ENCODE measurements around the gene KRTDAP. TPM values are rescaled to one million over a fixed set of nuclear protein-coding genes. Genes with fewer than 3 reads are reported as not detected.

KRTDAP gene
- total RNA-seq, 1 experiment from 2014 or later, result not detected

- Histone ChIP-seq H2AFZ (ENCODE audit: low read length) (no peak overlapping the region), H3K9ac (ENCODE audit: low read length) (no peak overlapping the region), H3K4me2 (ENCODE audit: low read depth, low read length, poor library complexity, severe bottlenecking) (no peak overlapping the region), H3K36me3 (ENCODE audit: insufficient read depth, low read length) (no peaks in the 10 kb centered on the region), H3K79me2 (ENCODE audit: low read length) (no peaks in the 10 kb centered on the region), H3K9me2 (replicated peaks; ENCODE audit: insufficient read depth, low read length) (no peaks in the 10 kb centered on the region), H3K27ac (ENCODE audit: low read length) (no peak overlapping the region), H3K4me1 (ENCODE audit: low read length) (no peaks in the 10 kb centered on the region), H3K4me3 (ENCODE audit: low read length) (no peak overlapping the region), H3K9me3 (ENCODE audit: low read length) (no peaks in the 10 kb centered on the region), H4K20me1 (ENCODE audit: insufficient read depth, low read depth, low read length) (no peaks in the 10 kb centered on the region), H3K27me3 (ENCODE audit: low read length) (no peaks in the 10 kb centered on the region)
- no peak for DNase-seq
Observed at GRCh38 chr19:35529241-35530218, 39.3 kb upstream of the KRTDAP start.

DNA sequence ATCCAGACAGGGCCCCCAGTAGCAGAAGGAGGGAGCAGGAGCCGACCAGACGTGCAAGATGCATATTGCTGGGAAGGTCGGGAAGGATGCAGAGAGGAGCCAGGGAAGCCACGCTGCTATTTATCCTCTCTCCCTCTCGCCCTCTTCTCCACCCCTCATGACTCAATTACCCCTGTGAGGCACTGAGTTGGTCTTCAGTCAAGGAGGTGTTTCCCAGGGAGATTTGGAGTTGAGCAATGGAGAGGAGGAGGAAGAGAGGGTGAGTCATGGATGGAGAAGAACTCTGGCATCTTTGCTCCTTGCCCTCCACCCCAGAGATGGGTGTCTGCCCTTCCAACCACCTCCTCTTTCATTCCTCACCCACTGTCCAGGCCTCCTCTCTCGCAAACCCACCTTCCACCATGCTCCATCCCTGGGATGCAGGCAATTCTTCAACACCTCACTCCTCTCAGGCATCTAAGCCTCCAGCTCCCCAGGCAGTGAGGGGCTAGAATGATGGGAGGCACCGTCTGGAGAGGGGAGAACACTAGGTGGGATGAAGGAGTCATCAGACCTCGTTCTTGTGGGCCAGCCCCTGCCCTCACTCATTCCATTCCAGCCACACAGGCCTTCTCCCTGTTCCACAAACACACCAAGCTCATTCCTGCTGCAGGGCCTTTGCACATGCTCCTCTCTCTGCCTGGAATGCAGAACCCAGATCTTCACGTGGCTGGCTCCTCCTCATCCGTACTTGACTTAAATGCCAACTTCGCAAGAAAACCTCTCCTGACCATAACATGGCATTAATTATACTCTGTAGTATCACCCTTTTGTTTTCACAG lies 38.2 kb upstream of the KRTDAP start, which contains the start of gene SBSN:
TSS of gene SBSN (minus strand) at position 94 of the 821 bp plus-strand sequence. CDS start at position 64, 30 bp downstream.
- Histone ChIP-seq H3K36me3 (ENCODE audit: insufficient read depth, low read length) (no peaks in the 10 kb centered on the region), H3K9ac (ENCODE audit: low read length) (no peak within 1 kb of the TSS), H4K20me1 (ENCODE audit: insufficient read depth, low read depth, low read length) (no peaks in the 10 kb centered on the region), H3K9me2 (replicated peaks; ENCODE audit: insufficient read depth, low read length) (no peaks in the 10 kb centered on the region), H3K4me3 (ENCODE audit: low read length) (no peak within 1 kb of the TSS), H3K27me3 (ENCODE audit: low read length) (no peaks in the 10 kb centered on the region), H3K27ac (ENCODE audit: low read length) (no peak within 1 kb of the TSS), H3K9me3 (ENCODE audit: low read length) (no peaks in the 10 kb centered on the region), H3K79me2 (ENCODE audit: low read length) (no peaks in the 10 kb centered on the region), H2AFZ (ENCODE audit: low read length) (no peak within 1 kb of the TSS), H3K4me2 (ENCODE audit: low read depth, low read length, poor library complexity, severe bottlenecking) (no peak within 1 kb of the TSS), H3K4me1 (ENCODE audit: low read length) (no peaks in the 10 kb centered on the region)
- DNase-seq, result no peak

- H3K4me2 ChIP-seq (ENCODE audit: low read depth, low read length, poor library complexity, severe bottlenecking), result no peak overlapping the region
- no peaks in the 10 kb centered on the region for H3K27me3 ChIP-seq (ENCODE audit: low read length)
- H4K20me1 ChIP-seq (ENCODE audit: insufficient read depth, low read depth, low read length), result no peaks in the 10 kb centered on the region
- no peaks in the 10 kb centered on the region for H3K9me2 ChIP-seq (replicated peaks; ENCODE audit: insufficient read depth, low read length)
- no peak overlapping the region for H3K9ac ChIP-seq (ENCODE audit: low read length)
- H3K4me3 ChIP-seq (ENCODE audit: low read length), result no peak overlapping the region
- no peak overlapping the region for H3K27ac ChIP-seq (ENCODE audit: low read length)
- no peak for DNase-seq
- no peaks in the 10 kb centered on the region for H3K79me2 ChIP-seq (ENCODE audit: low read length)
- no peaks in the 10 kb centered on the region for H3K4me1 ChIP-seq (ENCODE audit: low read length)
- H3K9me3 ChIP-seq (ENCODE audit: low read length), result no peaks in the 10 kb centered on the region
- H3K36me3 ChIP-seq (ENCODE audit: insufficient read depth, low read length), result no peaks in the 10 kb centered on the region
- H2AFZ ChIP-seq (ENCODE audit: low read length), result no peak overlapping the region
Observed at GRCh38 chr19:35525873-35526272, 35.6 kb upstream of the KRTDAP start.

DNA sequence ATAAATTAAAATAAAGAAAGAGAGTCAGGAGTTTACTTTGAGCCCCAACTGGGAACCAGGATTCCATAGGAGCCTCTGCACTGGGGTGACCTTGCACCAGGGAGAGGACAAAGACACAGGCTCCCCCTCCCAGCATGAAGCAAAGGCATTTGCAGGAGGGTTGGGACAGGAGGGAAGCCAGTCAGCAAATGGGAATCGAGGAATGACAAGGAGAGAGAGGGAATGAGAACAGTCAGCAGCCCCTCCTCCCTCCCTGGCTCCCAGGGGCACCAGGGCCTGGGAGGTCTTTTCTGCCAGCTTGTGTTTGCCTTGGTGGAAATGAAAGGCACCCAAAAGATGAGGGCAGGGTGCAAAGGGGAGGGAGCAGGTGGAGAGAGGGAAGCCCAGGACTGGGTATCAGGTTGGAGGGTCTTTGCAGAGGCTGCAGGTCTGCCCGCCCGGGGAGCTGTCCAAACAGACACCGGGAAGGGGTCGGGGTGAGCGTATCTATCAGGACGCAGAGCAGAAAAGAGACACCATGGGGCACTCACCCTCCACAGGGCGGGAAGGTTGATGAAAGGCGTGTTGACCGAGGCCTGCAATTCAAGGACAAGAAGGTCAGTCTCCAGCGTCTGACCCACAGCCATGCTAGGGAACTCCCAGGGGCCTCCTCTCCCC lies 34.0 kb upstream of the KRTDAP start:
- no peak for DNase-seq
- Histone ChIP-seq H3K4me1 (ENCODE audit: low read length) (no peaks in the 10 kb centered on the region), H2AFZ (ENCODE audit: low read length) (no peak overlapping the region), H3K79me2 (ENCODE audit: low read length) (no peaks in the 10 kb centered on the region), H3K9ac (ENCODE audit: low read length) (no peak overlapping the region), H4K20me1 (ENCODE audit: insufficient read depth, low read depth, low read length) (no peaks in the 10 kb centered on the region), H3K27me3 (ENCODE audit: low read length) (no peaks in the 10 kb centered on the region), H3K4me3 (ENCODE audit: low read length) (no peak overlapping the region), H3K9me3 (ENCODE audit: low read length) (no peaks in the 10 kb centered on the region), H3K36me3 (ENCODE audit: insufficient read depth, low read length) (no peaks in the 10 kb centered on the region), H3K4me2 (ENCODE audit: low read depth, low read length, poor library complexity, severe bottlenecking) (no peak overlapping the region), H3K9me2 (replicated peaks; ENCODE audit: insufficient read depth, low read length) (no peaks in the 10 kb centered on the region), H3K27ac (ENCODE audit: low read length) (no peak overlapping the region)

DNA sequence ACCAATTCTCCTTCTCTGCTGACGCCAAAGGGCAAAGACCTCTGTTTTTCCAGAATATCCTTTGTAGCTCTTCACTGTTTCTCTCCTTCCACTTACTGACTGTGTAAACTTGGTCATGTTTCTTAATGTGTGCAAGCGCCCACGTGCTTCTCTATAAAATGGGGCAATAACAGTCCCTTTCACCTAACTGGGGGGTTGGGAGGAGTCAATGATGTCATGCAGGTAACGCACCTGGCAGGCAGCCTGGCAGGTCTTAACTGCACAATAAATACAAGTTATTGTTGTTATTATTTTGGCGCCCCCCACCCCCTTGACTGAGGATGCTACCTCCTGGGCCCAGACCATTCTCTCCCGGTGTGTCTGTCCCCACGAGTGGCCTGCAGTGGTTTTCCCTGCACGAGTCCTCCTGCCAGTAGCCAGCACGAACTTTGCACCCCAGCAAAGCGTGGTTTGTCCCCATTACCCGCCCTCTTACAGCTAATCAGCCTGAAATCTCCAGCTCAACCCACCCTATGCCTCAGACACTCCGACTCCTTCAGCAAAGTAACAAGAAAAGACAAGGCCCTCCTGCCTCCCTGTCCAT lies 32.6 kb upstream of the KRTDAP start:
- no peaks in the 10 kb centered on the region for H3K9me3 ChIP-seq (ENCODE audit: low read length)

GRCh38 chr19:35521124-35521743 lies 31.0 kb upstream of the KRTDAP start:
- no peaks in the 10 kb centered on the region for H3K9me3 ChIP-seq (ENCODE audit: low read length)
- H3K36me3 ChIP-seq (ENCODE audit: insufficient read depth, low read length), result no peaks in the 10 kb centered on the region
- H3K27me3 ChIP-seq (ENCODE audit: low read length), result no peaks in the 10 kb centered on the region
- H3K4me3 ChIP-seq (ENCODE audit: low read length), result no peak overlapping the region
- H3K9ac ChIP-seq (ENCODE audit: low read length), result no peak overlapping the region
- no peak overlapping the region for H3K4me2 ChIP-seq (ENCODE audit: low read depth, low read length, poor library complexity, severe bottlenecking)
- H2AFZ ChIP-seq (ENCODE audit: low read length), result no peak overlapping the region
- no peak overlapping the region for H3K27ac ChIP-seq (ENCODE audit: low read length)
- DNase-seq, result no peak
- H3K9me2 ChIP-seq (replicated peaks; ENCODE audit: insufficient read depth, low read length), result no peaks in the 10 kb centered on the region
- no peaks in the 10 kb centered on the region for H4K20me1 ChIP-seq (ENCODE audit: insufficient read depth, low read depth, low read length)
- no peaks in the 10 kb centered on the region for H3K79me2 ChIP-seq (ENCODE audit: low read length)
- H3K4me1 ChIP-seq (ENCODE audit: low read length), result no peaks in the 10 kb centered on the region

More for the DNA sequence above, 32.6 kb upstream of the KRTDAP start:
- Histone ChIP-seq H3K27ac (ENCODE audit: low read length) (no peak overlapping the region), H3K9ac (ENCODE audit: low read length) (no peak overlapping the region), H2AFZ (ENCODE audit: low read length) (no peak overlapping the region), H3K4me1 (ENCODE audit: low read length) (no peaks in the 10 kb centered on the region), H3K4me2 (ENCODE audit: low read depth, low read length, poor library complexity, severe bottlenecking) (no peak overlapping the region), H3K27me3 (ENCODE audit: low read length) (no peaks in the 10 kb centered on the region), H3K36me3 (ENCODE audit: insufficient read depth, low read length) (no peaks in the 10 kb centered on the region), H3K4me3 (ENCODE audit: low read length) (no peak overlapping the region), H3K9me2 (replicated peaks; ENCODE audit: insufficient read depth, low read length) (no peaks in the 10 kb centered on the region), H3K79me2 (ENCODE audit: low read length) (no peaks in the 10 kb centered on the region), H4K20me1 (ENCODE audit: insufficient read depth, low read depth, low read length) (no peaks in the 10 kb centered on the region)
- DNase-seq, result no peak

DNA sequence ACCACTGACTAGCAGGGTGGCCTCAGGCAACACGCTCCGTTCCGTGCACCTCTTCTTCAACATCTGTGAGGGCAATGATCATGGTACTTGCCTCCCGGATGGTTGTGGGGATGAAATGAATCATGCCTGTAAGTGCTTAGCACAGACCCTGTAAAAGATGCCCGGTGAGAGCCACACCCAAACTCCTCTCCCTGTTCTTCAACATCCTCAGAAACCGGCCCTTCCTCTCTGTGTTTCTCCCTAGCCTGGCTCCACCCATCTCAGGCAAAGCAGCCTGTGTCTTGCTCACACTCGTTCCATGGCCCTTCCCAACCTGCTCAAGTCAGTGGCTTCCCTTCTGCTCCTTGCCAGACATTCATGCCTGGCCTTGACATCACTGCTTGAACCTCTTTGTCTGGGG lies 29.0 kb upstream of the KRTDAP start:
- Histone ChIP-seq H3K9me3 (ENCODE audit: low read length) (no peaks in the 10 kb centered on the region), H3K4me3 (ENCODE audit: low read length) (no peak overlapping the region), H3K79me2 (ENCODE audit: low read length) (no peaks in the 10 kb centered on the region), H4K20me1 (ENCODE audit: insufficient read depth, low read depth, low read length) (no peaks in the 10 kb centered on the region), H3K27me3 (ENCODE audit: low read length) (no peaks in the 10 kb centered on the region), H3K36me3 (ENCODE audit: insufficient read depth, low read length) (no peaks in the 10 kb centered on the region), H3K4me2 (ENCODE audit: low read depth, low read length, poor library complexity, severe bottlenecking) (no peak overlapping the region), H3K4me1 (ENCODE audit: low read length) (no peaks in the 10 kb centered on the region), H3K9ac (ENCODE audit: low read length) (no peak overlapping the region), H3K9me2 (replicated peaks; ENCODE audit: insufficient read depth, low read length) (no peaks in the 10 kb centered on the region), H3K27ac (ENCODE audit: low read length) (no peak overlapping the region), H2AFZ (ENCODE audit: low read length) (no peak overlapping the region)
- DNase-seq, result no peak
